Middle frontal gyrus (tissue), 1 donor: ENCODE data around the gene SARM1.

Source experiments
- DNase-seq: peaks from one replicate; pipeline ENCODE4 v3.0.0-alpha.2; 2015; ENCODE audit warnings: low spot score; ENCODE audit errors: extremely low spot score

SARM1 gene

GRCh38 chr17:28341516-28341915, 30.0 kb upstream of the SARM1 start:
- no peak for DNase-seq

- DNase-seq: no peak
Measured at GRCh38 chr17:28342313-28342712, 29.2 kb upstream of the SARM1 start.

- DNase-seq: no peak
Measured at GRCh38 chr17:28343491-28343932, 28.0 kb upstream of the SARM1 start.

GRCh38 chr17:28344011-28344410, 27.5 kb upstream of the SARM1 start:
- no peak for DNase-seq

- no peak for DNase-seq
Measured at GRCh38 chr17:28344435-28344901, 27.0 kb upstream of the SARM1 start.

GRCh38 chr17:28345419-28346198, 25.9 kb upstream of the SARM1 start:
- no peak for DNase-seq

- DNase-seq: no peak
Measured at GRCh38 chr17:28346199-28346580, 25.3 kb upstream of the SARM1 start.

- DNase-seq: no peak
Measured at GRCh38 chr17:28346746-28347246, 24.7 kb upstream of the SARM1 start.

- DNase-seq: no peak
Measured at GRCh38 chr17:28347261-28347891, 24.1 kb upstream of the SARM1 start.

GRCh38 chr17:28348979-28349378, 22.5 kb upstream of the SARM1 start:
- no peak for DNase-seq

GRCh38 chr17:28350271-28350670, 21.2 kb upstream of the SARM1 start:
- DNase-seq: no peak

- peak; percentile 92 for DNase-seq
Measured at GRCh38 chr17:28357061-28357900, 14.2 kb upstream of the SARM1 start, which contains the start of gene POLDIP2. Gene POLDIP2 (minus strand): TSS chr17:28357527. CDS start chr17:28357448, 79 bp downstream.

GRCh38 chr17:28357901-28358197, 13.6 kb upstream of the SARM1 start:
- DNase-seq: no peak

- no peak for DNase-seq
Measured at GRCh38 chr17:28363186-28363585, 8.3 kb upstream of the SARM1 start.

- DNase-seq: no peak
Measured at GRCh38 chr17:28363776-28364650, 7.5 kb upstream of the SARM1 start.

GRCh38 chr17:28364665-28365363, 6.7 kb upstream of the SARM1 start, which contains the start of gene SEBOX:
Gene SEBOX (minus strand): TSS chr17:28365199. CDS start chr17:28365151, 48 bp downstream.
- DNase-seq: no peak

- no peak for DNase-seq
Measured at GRCh38 chr17:28365487-28365886, 6.0 kb upstream of the SARM1 start.

- no peak for DNase-seq
Measured at GRCh38 chr17:28366605-28367004, 4.9 kb upstream of the SARM1 start.

- no peak for DNase-seq
Measured at GRCh38 chr17:28367641-28368305, 3.7 kb upstream of the SARM1 start.
